ENCODE results near the gene PHF12. TPM values are rescaled to one million over a fixed set of nuclear protein-coding genes. Genes with fewer than 3 reads are reported as not detected.
"Not testable (repeated sequence)": the region's sequence is repeated elsewhere in the genome, so short reads cannot be mapped to it uniquely, and the experiment has no call there.

PHF12 gene
- total and polyA plus RNA-seq, 2 of the 13 experiments (the other 11 are each of a cell fraction or from before 2014, with no cell fraction given), result 9.8 to 17.1 TPM

GRCh38 chr17:28935744-28936460, 15.4 kb downstream of the PHF12 start:
- Histone ChIP-seq H3K4me3 (replicated peaks in 1 of 3; ENCODE audit: insufficient read depth in 1 of 3, low read depth in 2 of 3, low read length in 3 of 3) (no peak overlapping the region), H3K36me3 (replicated peaks in 1 of 2; ENCODE audit: control insufficient read depth in 1 of 2, insufficient read depth in 2 of 2, low read length in 2 of 2) (peaks cover under 1 to 1% of the 10 kb centered on the region in 2 experiments; a peak in 3 of 5 replicates), H3K79me2 (ENCODE audit: insufficient read depth, low read length) (peaks cover 93% of the 10 kb centered on the region), H3K27me3 (ENCODE audit: control insufficient read depth in 1 of 2, insufficient read depth in 2 of 2, low read length in 2 of 2) (no peaks in the 10 kb centered on the region), H2AFZ (ENCODE audit: low read length) (no peak overlapping the region), H3K9ac (ENCODE audit: insufficient read depth, low read depth, low read length) (no peak overlapping the region), H3K4me2 (ENCODE audit: low read depth, low read length) (peak overlapping the region; percentile 64; the same call in 1 of the 2 replicates), H3K27ac (ENCODE audit: extremely low read length, insufficient read depth, low read length) (no peak overlapping the region), H4K20me1 (ENCODE audit: insufficient read depth, low read length) (peaks cover 29% of the 10 kb centered on the region), H3K9me3 (ENCODE audit: low read length) (no peaks in the 10 kb centered on the region), H3K4me1 (ENCODE audit: insufficient read depth, low read length) (peaks cover 54% of the 10 kb centered on the region)
- TF ChIP-seq TCF12 (IDR thresholded peaks at IDR 0.05), result no peak
- no peak for TF ChIP-seq TCF12 (CRISPR knock-in tag; IDR thresholded peaks at IDR 0.05)
- TF ChIP-seq ZNF281 (CRISPR knock-in tag; IDR thresholded peaks at IDR 0.05; ENCODE audit: borderline replicate concordance), result peak; percentile 42; the same call in 1 of the 2 replicates
- peak; percentile 40 for TF ChIP-seq HNRNPK (IDR thresholded peaks at IDR 0.05; ENCODE audit: low read depth, low read length, poor library complexity, severe bottlenecking)
- FAIRE-seq, result no peak
- 71% methylated on average over 8 of the region's 8 CpGs for WGBS (ENCODE audit: low lambda C conversion rate)
- in situ Hi-C loops (cut with HindIII; ENCODE audit: extremely low pct_ligation_motif_present, low pct_unique_long_range_greater_than_20kb) (no loop called here), intact Hi-C loops (cut with micrococcal nuclease; ENCODE audit: unreplicated experiment) (no loop called here)
- ChIA-PET CTCF (ENCODE audit: low intra/inter-chr PET ratio, low total read pairs) (no interaction called here), POLR2A (interaction anchor here (4.6 kb wide), 1 partner anchor 15 kb away, joined by 57 read pairs; the partner anchor contains the start of gene PHF12)
- BruUV-seq (replicated peaks), result no TSS peak
- no peak for ATAC-seq
- DNase-seq (ENCODE audit: low spot score), result no peak

GRCh38 chr17:28934508-28934907, 16.8 kb downstream of the PHF12 start:
- POLR2A ChIA-PET, result interaction anchor here (0.6 kb wide), 2 partner anchors 10 to 208 kb away, joined by 3 to 6 read pairs; no protein-coding TSS in a partner anchor
- FAIRE-seq; H3K36me3 ChIP-seq (replicated peaks in 1 of 2; ENCODE audit: control insufficient read depth in 1 of 2, insufficient read depth in 2 of 2, low read length in 2 of 2); BruUV-seq (replicated peaks); H3K9ac ChIP-seq (ENCODE audit: insufficient read depth, low read depth, low read length); H3K4me3 ChIP-seq (replicated peaks in 1 of 3; ENCODE audit: insufficient read depth in 1 of 3, low read depth in 2 of 3, low read length in 3 of 3); H3K9me3 ChIP-seq (ENCODE audit: low read length); H3K27me3 ChIP-seq (ENCODE audit: control insufficient read depth in 1 of 2, insufficient read depth in 2 of 2, low read length in 2 of 2); intact Hi-C loops (cut with micrococcal nuclease; ENCODE audit: unreplicated experiment); H3K27ac ChIP-seq (ENCODE audit: extremely low read length, insufficient read depth, low read length); DNase-seq (ENCODE audit: low spot score); H3K4me2 ChIP-seq (ENCODE audit: low read depth, low read length); ATAC-seq; H2AFZ ChIP-seq (ENCODE audit: low read length); in situ Hi-C loops (cut with HindIII; ENCODE audit: extremely low pct_ligation_motif_present, low pct_unique_long_range_greater_than_20kb): not testable (repeated sequence)
- Histone ChIP-seq H4K20me1 (ENCODE audit: insufficient read depth, low read length) (peaks cover 29% of the 10 kb centered on the region), H3K4me1 (ENCODE audit: insufficient read depth, low read length) (peaks cover 44% of the 10 kb centered on the region), H3K79me2 (ENCODE audit: insufficient read depth, low read length) (peaks cover 92% of the 10 kb centered on the region)
- CTCF ChIA-PET (ENCODE audit: low intra/inter-chr PET ratio, low total read pairs), result interaction anchor here (0.6 kb wide), 1 partner anchor 141 kb away, joined by 3 read pairs; no protein-coding TSS in a partner anchor
- WGBS (ENCODE audit: low lambda C conversion rate), result 98% methylated on average over 8 of the region's 8 CpGs
